MM.1S (cell line): Measurements from ENCODE around the gene GBP2.

Experiments
- EZH2phosphoT487 ChIP-seq: fragments of 300-600 bp; sonication (generic); IDR thresholded peaks from 2 replicates; pipeline ENCODE4 v1.6.1; 2018; ENCODE audit warnings: antibody characterized with exemption, low read length
- TF ChIP-seq, protein P1 (sequence below): fragments of 300-600 bp; sonication (generic); IDR thresholded peaks from 2 replicates; pipeline ENCODE4 v1.5.1; 2016; ENCODE audit warnings: antibody characterized with exemption, low read length, mixed read lengths

GRCh38 chr1:89087241-89087640 is 38.7 kb downstream of the GBP2 start:
- TF ChIP-seq, protein P1, sequence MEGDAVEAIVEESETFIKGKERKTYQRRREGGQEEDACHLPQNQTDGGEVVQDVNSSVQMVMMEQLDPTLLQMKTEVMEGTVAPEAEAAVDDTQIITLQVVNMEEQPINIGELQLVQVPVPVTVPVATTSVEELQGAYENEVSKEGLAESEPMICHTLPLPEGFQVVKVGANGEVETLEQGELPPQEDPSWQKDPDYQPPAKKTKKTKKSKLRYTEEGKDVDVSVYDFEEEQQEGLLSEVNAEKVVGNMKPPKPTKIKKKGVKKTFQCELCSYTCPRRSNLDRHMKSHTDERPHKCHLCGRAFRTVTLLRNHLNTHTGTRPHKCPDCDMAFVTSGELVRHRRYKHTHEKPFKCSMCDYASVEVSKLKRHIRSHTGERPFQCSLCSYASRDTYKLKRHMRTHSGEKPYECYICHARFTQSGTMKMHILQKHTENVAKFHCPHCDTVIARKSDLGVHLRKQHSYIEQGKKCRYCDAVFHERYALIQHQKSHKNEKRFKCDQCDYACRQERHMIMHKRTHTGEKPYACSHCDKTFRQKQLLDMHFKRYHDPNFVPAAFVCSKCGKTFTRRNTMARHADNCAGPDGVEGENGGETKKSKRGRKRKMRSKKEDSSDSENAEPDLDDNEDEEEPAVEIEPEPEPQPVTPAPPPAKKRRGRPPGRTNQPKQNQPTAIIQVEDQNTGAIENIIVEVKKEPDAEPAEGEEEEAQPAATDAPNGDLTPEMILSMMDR: no peak
- TF ChIP-seq EZH2phosphoT487: no peak
